K562 (cell line): Measurements from ENCODE around the gene ZNF81. TPM values are rescaled to one million over a fixed set of nuclear protein-coding genes. Genes with fewer than 3 reads are reported as not detected.

Experiments used
- ETV1 ChIP-seq: fragments of 450-650 bp; conservative IDR thresholded peaks from 2 replicates; pipeline ENCODE4 v1.6.1; 2016; ENCODE audit warnings: missing genetic modification characterization, control low read depth, low read depth, missing compliant biosample characterization
- ETV5 ChIP-seq: sonication (generic); formaldehyde crosslinking; IDR thresholded peaks from 2 replicates; pipeline ENCODE4 v1.4.0; 2020; ENCODE audit warnings: low read depth, mild to moderate bottlenecking, missing genetic modification reagents
- FOXP1 ChIP-seq: sonication (generic); formaldehyde crosslinking; IDR thresholded peaks from 2 replicates; pipeline ENCODE4 v1.8.0; 2022; ENCODE audit warnings: mild to moderate bottlenecking, missing genetic modification reagents
- GTF2E2 ChIP-seq: fragments of 200-800 bp; sonication (Bioruptor generic); IDR thresholded peaks from 2 replicates; pipeline ENCODE4 v1.6.1; 2016; ENCODE audit warnings: missing genetic modification characterization, missing compliant biosample characterization
- NCOA2 ChIP-seq, 2 experiments: fragments of 450-650 bp; IDR thresholded peaks; 2 replicates each; pipeline ENCODE4 v1.6.1; 2018; ENCODE audit warnings: mild to moderate bottlenecking in 2 of 2, moderate library complexity in 1 of 2; ENCODE audit not compliant: partially characterized antibody in 2 of 2
- NKRF ChIP-seq: fragments of 450-650 bp; IDR thresholded peaks from 2 replicates; pipeline ENCODE4 v1.6.1; 2016; ENCODE audit warnings: borderline replicate concordance
- POLR2G ChIP-seq: fragments of 200-400 bp; formaldehyde crosslinking; IDR thresholded peaks from 2 replicates; pipeline ENCODE4 v1.6.1; 2017; ENCODE audit warnings: low read depth, mild to moderate bottlenecking, antibody characterized with exemption, low read length, moderate library complexity
- POLR2H ChIP-seq: IDR thresholded peaks from 2 replicates; pipeline ENCODE4 v1.6.1; 2016; ENCODE audit warnings: missing genetic modification characterization, low read depth, mild to moderate bottlenecking, control low read depth, missing compliant biosample characterization, moderate library complexity
- PRDM10 ChIP-seq: fragments of 450-650 bp; IDR thresholded peaks from 2 replicates; pipeline ENCODE4 v1.6.1; 2018; ENCODE audit not compliant: partially characterized antibody
- RAD21 ChIP-seq, 2 experiments: fragments of 250-450 bp in 1 of 2; fragments of 450-650 bp in 1 of 2; sonication (Bioruptor Pico) in 1 of 2; formaldehyde crosslinking in 1 of 2; IDR thresholded peaks in 1 of 2; conservative IDR thresholded peaks in 1 of 2; 2 replicates each; pipeline versions ENCODE4 v1.4.0 to v1.8.0; 2020 to 2022; ENCODE audit warnings: mild to moderate bottlenecking in 2 of 2, moderate library complexity in 1 of 2
- RBFOX2 ChIP-seq: fragments of 200-400 bp; formaldehyde crosslinking; IDR thresholded peaks from 2 replicates; pipeline ENCODE4 v1.6.1; 2017; ENCODE audit warnings: low read depth, mild to moderate bottlenecking, low read length, moderate library complexity
- SMAD2 ChIP-seq: fragments of 150-350 bp; IDR thresholded peaks from 2 replicates; pipeline ENCODE4 v1.6.1; 2014; ENCODE audit warnings: low read depth, mild to moderate bottlenecking, low read length
- TAF1 ChIP-seq: IDR thresholded peaks from 2 replicates; pipeline ENCODE4 v1.6.1; 2011; ENCODE audit warnings: mild to moderate bottlenecking, low read length, moderate library complexity; ENCODE audit not compliant: insufficient read depth, control insufficient read depth, severe bottlenecking; ENCODE audit errors: extremely low read depth
- TBP ChIP-seq: optimal IDR thresholded peaks from 2 replicates; pipeline ENCODE3; 2011; ENCODE audit warnings: low read depth, low read length, improper control_type of control experiment
- USF1 ChIP-seq: sonication (generic); formaldehyde crosslinking; IDR thresholded peaks from 2 replicates; pipeline ENCODE4 v1.9.0; 2022; ENCODE audit warnings: mild to moderate bottlenecking, missing genetic modification reagents
- VEZF1 ChIP-seq: fragments of 200-800 bp; sonication (Bioruptor generic); IDR thresholded peaks from 2 replicates; pipeline ENCODE4 v1.6.1; 2017; ENCODE audit warnings: missing genetic modification characterization, missing compliant biosample characterization
- ZBTB7A ChIP-seq: IDR thresholded peaks from 2 replicates; pipeline ENCODE4 v1.6.1; 2011; ENCODE audit warnings: low read depth, mild to moderate bottlenecking, low read length, moderate library complexity, borderline replicate concordance; ENCODE audit not compliant: control insufficient read depth
- ZNF324 ChIP-seq: fragments of 250-450 bp; sonication (Bioruptor Pico); IDR thresholded peaks from 2 replicates; pipeline ENCODE4 v1.4.0; 2020; ENCODE audit warnings: mild to moderate bottlenecking
- polyA plus RNA-seq, 8 experiments: library from polyadenylated mRNA; depleted of rRNA in 4 of 8; stranded (reverse) in 5 of 8; unstranded in 3 of 8; fragments of >200 nt; fragmentation: Nextera tagmentation in 2 of 8; fragmentation: Illumina TruSeq in 1 of 8; extraction: Ambion mirVana in 2 of 8; extraction: Trizol in 1 of 8; gene quantifications; 2 replicates each; pipeline versions ENCODE4 v1.2.1 to v1.2.3, GENCODE V29; 2011 to 2014; ENCODE audit warnings: inconsistent platforms in 1 of 8, missing spikeins in 1 of 8
- total RNA-seq, 7 experiments: library from RNA; depleted of rRNA in 6 of 7; stranded (reverse); fragments of >200 nt in 6 of 7; fragmentation: Illumina TruSeq in 2 of 7; extraction: Trizol in 2 of 7; gene quantifications; 2 replicates each; pipeline versions ENCODE4 v1.2.1 to v1.2.3, GENCODE V29; 2011 to 2021; ENCODE audit warnings: low replicate concordance in 1 of 7

ZNF81 gene
- total and polyA plus RNA-seq, 9 of the 15 experiments (the other 6 are each of a cell fraction or from before 2014, with no cell fraction given) = 2.4 to 9.6 (median 4.9) TPM

- TF ChIP-seq POLR2H (tag) = peak; percentile 57
- TF ChIP-seq VEZF1 (CRISPR knock-in tag) = peak; percentile 62
- no peak for TF ChIP-seq ZNF324 (CRISPR knock-in tag)
- peak; percentile 70 for TF ChIP-seq TBP
- TF ChIP-seq PRDM10 = peak; percentile 84
- peak; percentile 81 for TF ChIP-seq ETV5 (CRISPR knock-in tag)
- TF ChIP-seq SMAD2 = no peak
- TF ChIP-seq FOXP1 = no peak
- peak; percentile 85 for TF ChIP-seq ETV1 (tag)
- TF ChIP-seq POLR2G = peak; percentile 80
- peak in 1 of 2 experiments; percentile 83 for TF ChIP-seq NCOA2 (IDR thresholded peaks at IDR 0.05; ENCODE audit: partially characterized antibody in 2 of 2)
- TF ChIP-seq NKRF = peak; percentile 33; the same call in 1 of the 2 replicates
- TF ChIP-seq GTF2E2 (tag) = no peak
- TF ChIP-seq RBFOX2 = peak; percentile 79
- TF ChIP-seq ZBTB7A = no peak; the same call in 1 of the 2 replicates
- peak; percentile 64 for TF ChIP-seq TAF1
- peak; percentile 87 for TF ChIP-seq USF1 (CRISPR knock-in tag)
- TF ChIP-seq RAD21 (CRISPR knock-in tag; conservative IDR thresholded peaks at IDR 0.05 in 1 of 2, IDR thresholded peaks at IDR 0.05 in 1 of 2) = no peak
Observed at GRCh38 chrX:47836164-47837072, at the start of gene ZNF81 (continued).
